Tibial nerve (tissue), 4 donors: ENCODE results near the gene TM9SF3.

Experiments used
- CTCF ChIP-seq, 5 experiments: fragments of 200-600 bp in 3 of 5; fragments of 450-650 bp in 2 of 5; sonication (generic) in 3 of 5; IDR thresholded peaks; one replicate each; pipeline ENCODE4 v1.5.1; 2016 to 2019; ENCODE audit warnings: antibody characterized with exemption in 5 of 5, mild to moderate bottlenecking in 3 of 5, moderate library complexity in 2 of 5
- EP300 ChIP-seq, 2 donors: sonication (generic); formaldehyde crosslinking; IDR thresholded peaks; one replicate each; pipeline ENCODE4 v1.6.1; 2017; ENCODE audit warnings: antibody characterized with exemption in 2 of 2, mild to moderate bottlenecking in 1 of 2
- POLR2A ChIP-seq, 2 donors: fragments of 450-650 bp; IDR thresholded peaks; one replicate each; pipeline ENCODE4 v1.6.1; 2017; ENCODE audit warnings: antibody characterized with exemption in 2 of 2, mild to moderate bottlenecking in 2 of 2, moderate library complexity in 2 of 2

DNA sequence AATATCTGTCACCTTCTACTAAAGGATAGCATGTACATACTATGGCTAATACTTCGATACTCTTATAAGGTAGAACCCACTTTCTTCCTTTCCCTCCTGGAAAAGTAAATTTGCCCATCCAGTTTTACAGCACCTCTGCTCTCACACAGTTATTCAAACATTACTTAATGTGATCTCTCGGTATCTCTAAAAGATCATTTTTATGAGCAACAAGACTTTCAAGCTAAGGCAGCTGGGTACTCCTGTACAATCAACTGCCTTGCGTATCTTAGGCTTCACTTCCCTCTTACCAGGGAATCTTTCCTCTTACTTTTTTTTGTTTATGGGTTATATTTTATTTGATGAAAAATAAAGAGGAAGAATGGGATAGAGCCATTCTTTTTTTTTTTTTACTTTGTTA lies 46.6 kb downstream of the TM9SF3 start:
- TF ChIP-seq CTCF (IDR thresholded peaks at IDR 0.05): no peak
- no peak for TF ChIP-seq POLR2A (IDR thresholded peaks at IDR 0.05)
- TF ChIP-seq EP300 (IDR thresholded peaks at IDR 0.05): no peak
